Uterus (tissue), 4 donors: ENCODE measurements around the gene TBXA2R. TPM values are rescaled to one million over a fixed set of nuclear protein-coding genes. Genes with fewer than 3 reads are reported as not detected.

Experiments
- DNase-seq, 2 donors: peaks; one replicate each; pipeline ENCODE4 v3.0.0-alpha.2; 2019 to 2020
- H3K27ac ChIP-seq, 2 donors: fragments of 200-600 bp; sonication (generic); 1 replicate in 1 of 2; 2 replicates in 1 of 2; pipeline ENCODE4 v1.5.1; 2016 to 2018
- H3K27me3 ChIP-seq, 2 donors: fragments of 200-600 bp; sonication (generic); one replicate each; pipeline ENCODE4 v1.5.1; 2018 to 2019; ENCODE audit warnings: control low read depth in 1 of 2
- H3K36me3 ChIP-seq, 2 donors: fragments of 200-600 bp; sonication (generic); one replicate each; pipeline ENCODE4 v1.5.1; 2019; ENCODE audit warnings: control low read depth in 1 of 2
- H3K4me1 ChIP-seq, 2 donors: fragments of 200-600 bp; sonication (generic); one replicate each; pipeline ENCODE4 v1.5.1; 2018 to 2019; ENCODE audit warnings: control low read depth in 1 of 2
- H3K4me3 ChIP-seq, 2 donors: fragments of 200-600 bp; sonication (generic); 1 replicate in 1 of 2; 2 replicates in 1 of 2; pipeline ENCODE4 v1.5.1; 2018 to 2019; ENCODE audit warnings: mild to moderate bottlenecking in 1 of 2
- H3K9me3 ChIP-seq, 2 donors: fragments of 200-600 bp; sonication (generic); one replicate each; pipeline ENCODE4 v1.5.1; 2019; ENCODE audit warnings: control low read depth in 1 of 2
- POLR2A ChIP-seq, 2 donors: fragments of 450-650 bp; IDR thresholded peaks; one replicate each; pipeline ENCODE4 v1.6.1; 2016; ENCODE audit warnings: antibody characterized with exemption in 2 of 2, mild to moderate bottlenecking in 1 of 2, moderate library complexity in 1 of 2
- intact Hi-C: fragments of 100-400 bp; cut with DNase I; formaldehyde crosslinking; loops from one replicate; pipeline ENCODE4 v1.15.1; 2023; ENCODE audit warnings: low total_unique reads
- total RNA-seq, 4 donors: library from RNA; depleted of rRNA in 3 of 4; stranded (reverse); fragments of >200 nt in 3 of 4; gene quantifications; one replicate each; pipeline versions ENCODE4 v1.1.0 to v1.2.4, GENCODE V29; 2014 to 2023
- TF ChIP-seq, protein P1 (sequence below), 4 experiments: fragments of 200-600 bp in 2 of 4; fragments of 450-650 bp in 2 of 4; sonication (generic) in 2 of 4; IDR thresholded peaks; one replicate each; pipeline ENCODE4 v1.5.1; 2016 to 2019; ENCODE audit warnings: antibody characterized with exemption in 4 of 4, mild to moderate bottlenecking in 2 of 4, moderate library complexity in 1 of 4
- donor health status: DM: yes; HTN: yes; CAD: no.

Gene TBXA2R
- total RNA-seq, 4 donors from 2014 or later: 2.6 to 7.3 TPM; not detected in 2

DNA sequence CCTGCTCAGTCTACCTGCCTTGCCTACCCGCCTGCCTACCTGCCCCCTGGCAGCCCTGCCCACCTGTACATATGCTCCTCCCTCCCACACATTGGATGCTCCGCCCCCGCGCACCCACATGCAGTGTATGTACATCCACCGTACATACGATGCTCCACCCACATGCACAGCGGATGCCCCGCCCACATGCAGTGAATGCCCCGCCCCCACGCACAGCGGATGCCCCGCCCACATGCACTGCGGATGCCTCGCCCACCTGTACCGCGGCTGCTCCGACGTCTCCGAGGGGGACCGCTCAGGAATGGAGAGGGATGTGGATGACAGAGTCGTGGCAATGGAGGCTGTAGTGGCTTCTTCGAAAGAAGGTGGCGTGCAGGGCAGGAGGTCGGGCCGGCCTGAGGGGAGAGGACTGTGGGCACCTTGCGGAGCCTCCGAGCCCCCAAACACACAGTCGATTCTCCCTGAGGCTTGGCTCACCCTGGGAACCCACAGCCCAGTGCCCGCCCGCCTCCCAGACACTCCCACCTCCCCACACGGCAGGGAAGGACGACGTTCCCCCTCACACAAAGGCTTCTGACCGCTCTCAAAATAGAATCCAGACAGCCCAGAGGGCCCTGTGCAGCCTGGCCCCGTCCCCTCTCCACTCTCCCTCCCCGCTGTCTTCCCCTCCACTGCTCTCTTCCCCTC lies 36.5 kb upstream of the TBXA2R start:
- no peaks in the 10 kb centered on the region for H3K27me3 ChIP-seq
- H3K9me3 ChIP-seq: no peaks in the 10 kb centered on the region
- no peak overlapping the region for H3K4me3 ChIP-seq
- no peaks in the 10 kb centered on the region for H3K36me3 ChIP-seq
- TF ChIP-seq POLR2A (IDR thresholded peaks at IDR 0.05): no peak
- TF ChIP-seq, protein P1, sequence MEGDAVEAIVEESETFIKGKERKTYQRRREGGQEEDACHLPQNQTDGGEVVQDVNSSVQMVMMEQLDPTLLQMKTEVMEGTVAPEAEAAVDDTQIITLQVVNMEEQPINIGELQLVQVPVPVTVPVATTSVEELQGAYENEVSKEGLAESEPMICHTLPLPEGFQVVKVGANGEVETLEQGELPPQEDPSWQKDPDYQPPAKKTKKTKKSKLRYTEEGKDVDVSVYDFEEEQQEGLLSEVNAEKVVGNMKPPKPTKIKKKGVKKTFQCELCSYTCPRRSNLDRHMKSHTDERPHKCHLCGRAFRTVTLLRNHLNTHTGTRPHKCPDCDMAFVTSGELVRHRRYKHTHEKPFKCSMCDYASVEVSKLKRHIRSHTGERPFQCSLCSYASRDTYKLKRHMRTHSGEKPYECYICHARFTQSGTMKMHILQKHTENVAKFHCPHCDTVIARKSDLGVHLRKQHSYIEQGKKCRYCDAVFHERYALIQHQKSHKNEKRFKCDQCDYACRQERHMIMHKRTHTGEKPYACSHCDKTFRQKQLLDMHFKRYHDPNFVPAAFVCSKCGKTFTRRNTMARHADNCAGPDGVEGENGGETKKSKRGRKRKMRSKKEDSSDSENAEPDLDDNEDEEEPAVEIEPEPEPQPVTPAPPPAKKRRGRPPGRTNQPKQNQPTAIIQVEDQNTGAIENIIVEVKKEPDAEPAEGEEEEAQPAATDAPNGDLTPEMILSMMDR (IDR thresholded peaks at IDR 0.05): no peak
- no peak for DNase-seq
- H3K27ac ChIP-seq: no peak overlapping the region
- intact Hi-C loops: no loop called here
- no peaks in the 10 kb centered on the region for H3K4me1 ChIP-seq

DNA sequence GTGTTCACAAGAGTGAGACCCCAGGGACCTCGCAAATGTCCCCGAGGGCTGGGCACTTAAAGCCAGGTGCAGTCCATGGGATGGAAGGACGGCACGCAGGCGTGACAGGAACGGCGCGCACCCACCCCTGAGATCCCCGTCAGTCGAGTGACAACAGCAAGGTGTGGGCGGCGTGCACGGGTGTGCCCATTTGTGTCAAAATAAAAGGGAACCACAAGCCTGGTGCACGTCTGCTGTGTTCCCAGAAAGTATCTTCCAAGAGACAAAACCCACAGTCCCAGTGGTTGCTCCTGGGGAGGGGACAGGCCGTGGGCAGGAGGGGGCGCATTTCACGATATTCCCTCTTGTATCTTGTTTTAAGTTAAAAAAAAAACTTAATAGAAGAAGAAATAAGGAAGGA lies 35.6 kb upstream of the TBXA2R start:
- Histone ChIP-seq H3K4me1 (no peaks in the 10 kb centered on the region), H3K27me3 (no peaks in the 10 kb centered on the region), H3K4me3 (no peak overlapping the region), H3K27ac (no peak overlapping the region), H3K9me3 (no peaks in the 10 kb centered on the region), H3K36me3 (no peaks in the 10 kb centered on the region)
- intact Hi-C loops: no loop called here
- TF ChIP-seq, protein P1 (IDR thresholded peaks at IDR 0.05): no peak
- TF ChIP-seq POLR2A (IDR thresholded peaks at IDR 0.05): no peak
- no peak for DNase-seq

DNA sequence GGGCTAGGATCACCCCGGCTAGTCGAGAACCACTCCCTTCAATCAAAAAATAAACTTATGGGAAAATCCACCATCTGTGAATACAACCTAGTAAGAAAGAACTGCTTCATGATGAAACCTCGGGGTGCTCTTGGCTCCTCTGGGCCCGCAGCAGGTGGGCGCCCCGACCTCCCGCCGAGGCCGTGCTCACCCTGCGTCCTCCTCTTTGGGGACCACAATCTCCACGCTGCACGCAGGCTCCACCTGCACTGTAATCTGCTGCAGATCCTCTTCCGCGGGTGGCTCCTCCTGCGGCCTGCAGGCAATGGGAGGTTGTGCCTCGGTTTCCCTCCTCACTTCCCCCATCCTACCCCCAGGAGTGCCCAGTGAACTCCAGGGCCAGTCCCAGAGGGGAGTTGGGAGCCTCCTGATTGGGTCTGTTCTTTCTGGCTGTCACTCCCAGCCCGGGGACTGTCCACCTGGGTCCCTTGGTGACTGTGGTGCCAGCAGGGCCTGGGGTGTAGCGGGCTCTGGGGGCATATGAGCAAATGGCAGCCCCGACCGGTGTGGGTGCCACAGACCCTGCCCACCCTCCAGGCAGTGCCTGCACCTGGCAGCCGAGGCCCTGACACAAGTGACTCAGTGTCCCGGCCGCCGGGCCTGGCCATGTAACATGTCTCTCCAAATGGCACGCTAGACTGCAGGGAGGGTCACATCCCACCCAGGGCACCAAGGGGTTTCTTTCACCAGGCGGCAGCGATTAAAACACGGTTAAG lies 35.0 kb upstream of the TBXA2R start:
- H3K9me3 ChIP-seq: no peaks in the 10 kb centered on the region
- H3K27ac ChIP-seq: no peak overlapping the region
- intact Hi-C loops: no loop called here
- no peak for DNase-seq
- no peak overlapping the region for H3K4me3 ChIP-seq
- no peaks in the 10 kb centered on the region for H3K36me3 ChIP-seq
- TF ChIP-seq, protein P1 (IDR thresholded peaks at IDR 0.05): no peak
- no peak for TF ChIP-seq POLR2A (IDR thresholded peaks at IDR 0.05)
- H3K4me1 ChIP-seq: no peaks in the 10 kb centered on the region
- H3K27me3 ChIP-seq: no peaks in the 10 kb centered on the region

DNA sequence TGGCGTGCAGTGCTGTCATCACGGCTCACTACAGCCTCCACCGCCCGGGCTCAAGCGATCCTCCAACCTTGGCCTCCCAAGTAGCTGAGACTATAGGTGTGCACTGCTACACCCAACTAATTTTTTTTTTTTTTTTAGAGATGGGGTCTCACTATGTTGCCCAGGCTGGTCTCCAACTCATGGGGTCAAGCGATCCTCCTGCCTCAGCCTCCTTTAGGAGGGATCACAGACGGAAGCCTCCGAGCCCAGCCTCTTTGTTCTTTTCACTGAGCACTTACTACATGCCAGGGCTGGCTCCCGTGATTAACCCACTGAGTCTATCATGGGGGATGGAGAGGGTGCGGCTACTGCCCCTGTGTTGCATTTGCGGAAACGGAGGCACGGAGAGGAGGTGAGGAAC lies 32.8 kb upstream of the TBXA2R start:
- no peak for TF ChIP-seq POLR2A (IDR thresholded peaks at IDR 0.05)
- TF ChIP-seq, protein P1 (IDR thresholded peaks at IDR 0.05): no peak

More for the DNA sequence above, 32.8 kb upstream of the TBXA2R start:
- DNase-seq: no peak
- no peaks in the 10 kb centered on the region for H3K27me3 ChIP-seq
- intact Hi-C loops: no loop called here
- no peak overlapping the region for H3K4me3 ChIP-seq
- H3K27ac ChIP-seq: no peak overlapping the region
- H3K36me3 ChIP-seq: no peaks in the 10 kb centered on the region
- H3K9me3 ChIP-seq: no peaks in the 10 kb centered on the region
- no peaks in the 10 kb centered on the region for H3K4me1 ChIP-seq
